PFSK-1 (cell line): ENCODE results near the gene ST6GALNAC1.

Experiments
- FOXP2 ChIP-seq: optimal IDR thresholded peaks from 2 replicates; pipeline ENCODE3; 2011; ENCODE audit warnings: borderline replicate concordance, control low read depth, inconsistent platforms; ENCODE audit not compliant: insufficient read depth; ENCODE audit errors: extremely low read length, extremely low read depth
- POLR2AphosphoS5 ChIP-seq: IDR thresholded peaks from 2 replicates; pipeline ENCODE4 v1.6.1; 2012; ENCODE audit warnings: low read depth, mild to moderate bottlenecking, control low read depth, low read length, moderate library complexity
- SIN3A ChIP-seq: IDR thresholded peaks from 2 replicates; pipeline ENCODE4 v1.6.1; 2012; ENCODE audit warnings: mild to moderate bottlenecking, low read length, moderate library complexity, borderline replicate concordance; ENCODE audit not compliant: insufficient read depth
- TAF1 ChIP-seq: IDR thresholded peaks from 2 replicates; pipeline ENCODE4 v1.6.1; 2012; ENCODE audit warnings: low read length, control low read depth, borderline replicate concordance; ENCODE audit not compliant: insufficient read depth
- TF ChIP-seq, protein P1 (sequence below), 2 experiments: IDR thresholded peaks; 2 replicates each; pipeline versions ENCODE4 v1.6.1 to v1.8.0; 2011 to 2012; ENCODE audit warnings: low read depth in 2 of 2, low read length in 2 of 2, control low read depth in 1 of 2, inconsistent platforms in 1 of 2, mild to moderate bottlenecking in 1 of 2, moderate library complexity in 1 of 2; ENCODE audit not compliant: insufficient read depth in 1 of 2

ST6GALNAC1 gene

DNA sequence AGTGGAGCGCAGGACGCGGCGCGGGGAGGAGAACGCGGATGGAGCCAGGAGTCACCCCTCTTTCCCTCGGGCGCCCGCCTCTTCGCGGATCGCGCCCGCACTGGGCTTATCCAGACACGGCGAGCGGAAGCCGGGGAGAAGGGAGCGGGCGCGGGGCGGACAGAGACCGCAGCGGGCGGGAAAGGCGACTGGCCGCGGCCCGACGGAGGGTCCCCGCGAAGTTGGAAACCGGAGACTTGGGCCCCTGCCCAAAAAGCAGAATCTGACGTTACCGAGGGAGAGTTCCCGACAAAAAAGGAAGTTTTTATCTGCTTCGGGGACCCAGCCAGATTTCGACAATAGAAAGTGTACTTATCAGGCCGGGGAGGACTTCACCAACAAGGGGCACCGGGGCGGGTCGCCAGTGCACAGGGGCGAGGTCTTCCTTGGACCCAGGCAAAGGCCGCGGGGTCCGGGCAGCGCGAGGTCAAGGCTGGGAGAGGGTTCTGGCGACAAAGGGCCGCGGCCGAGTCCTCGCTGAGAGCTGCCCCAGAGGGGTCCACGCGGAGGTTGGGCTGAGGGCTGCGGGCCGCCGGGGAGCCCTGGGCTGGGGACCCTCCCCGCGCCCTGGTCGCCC, 58.4 kb downstream of the ST6GALNAC1 start:
- TF ChIP-seq POLR2AphosphoS5: no peak
- TF ChIP-seq, protein P1, sequence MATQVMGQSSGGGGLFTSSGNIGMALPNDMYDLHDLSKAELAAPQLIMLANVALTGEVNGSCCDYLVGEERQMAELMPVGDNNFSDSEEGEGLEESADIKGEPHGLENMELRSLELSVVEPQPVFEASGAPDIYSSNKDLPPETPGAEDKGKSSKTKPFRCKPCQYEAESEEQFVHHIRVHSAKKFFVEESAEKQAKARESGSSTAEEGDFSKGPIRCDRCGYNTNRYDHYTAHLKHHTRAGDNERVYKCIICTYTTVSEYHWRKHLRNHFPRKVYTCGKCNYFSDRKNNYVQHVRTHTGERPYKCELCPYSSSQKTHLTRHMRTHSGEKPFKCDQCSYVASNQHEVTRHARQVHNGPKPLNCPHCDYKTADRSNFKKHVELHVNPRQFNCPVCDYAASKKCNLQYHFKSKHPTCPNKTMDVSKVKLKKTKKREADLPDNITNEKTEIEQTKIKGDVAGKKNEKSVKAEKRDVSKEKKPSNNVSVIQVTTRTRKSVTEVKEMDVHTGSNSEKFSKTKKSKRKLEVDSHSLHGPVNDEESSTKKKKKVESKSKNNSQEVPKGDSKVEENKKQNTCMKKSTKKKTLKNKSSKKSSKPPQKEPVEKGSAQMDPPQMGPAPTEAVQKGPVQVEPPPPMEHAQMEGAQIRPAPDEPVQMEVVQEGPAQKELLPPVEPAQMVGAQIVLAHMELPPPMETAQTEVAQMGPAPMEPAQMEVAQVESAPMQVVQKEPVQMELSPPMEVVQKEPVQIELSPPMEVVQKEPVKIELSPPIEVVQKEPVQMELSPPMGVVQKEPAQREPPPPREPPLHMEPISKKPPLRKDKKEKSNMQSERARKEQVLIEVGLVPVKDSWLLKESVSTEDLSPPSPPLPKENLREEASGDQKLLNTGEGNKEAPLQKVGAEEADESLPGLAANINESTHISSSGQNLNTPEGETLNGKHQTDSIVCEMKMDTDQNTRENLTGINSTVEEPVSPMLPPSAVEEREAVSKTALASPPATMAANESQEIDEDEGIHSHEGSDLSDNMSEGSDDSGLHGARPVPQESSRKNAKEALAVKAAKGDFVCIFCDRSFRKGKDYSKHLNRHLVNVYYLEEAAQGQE (IDR thresholded peaks at IDR 0.05; ENCODE audit: insufficient read depth in 1 of 2, low read depth in 2 of 2, low read length in 2 of 2): no peak
- TF ChIP-seq FOXP2: no peak
- TF ChIP-seq SIN3A: no peak
- TF ChIP-seq TAF1: no peak

DNA sequence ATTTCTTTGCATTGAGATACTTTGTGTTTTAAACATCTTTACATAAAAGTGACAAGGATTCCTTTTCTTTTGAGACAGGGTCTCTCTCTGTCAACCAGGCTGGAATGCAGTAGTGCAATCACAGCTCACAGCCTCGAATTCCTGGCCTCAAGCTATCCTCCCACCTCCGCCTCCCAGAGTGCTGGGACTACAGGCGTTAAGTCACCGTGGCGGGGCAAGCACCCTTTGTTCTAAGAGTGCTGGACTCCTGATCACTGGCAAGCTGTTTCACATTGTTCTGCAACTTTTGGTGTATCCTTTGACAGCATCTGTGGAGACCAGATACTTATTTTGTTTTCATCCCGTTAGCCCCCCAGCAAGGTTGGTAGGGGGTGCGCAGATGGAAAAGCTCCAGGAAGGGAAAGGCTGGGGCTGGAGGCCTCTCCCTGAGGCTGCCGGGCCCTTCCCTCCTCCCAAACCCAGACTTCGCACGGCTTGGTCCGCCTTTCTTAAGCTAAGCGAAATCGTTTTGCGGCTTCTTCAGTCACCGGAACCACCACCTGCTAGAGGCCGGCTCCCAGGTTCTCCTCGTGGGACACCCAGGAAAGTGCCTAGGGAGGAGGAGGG, 59.0 kb downstream of the ST6GALNAC1 start:
- TF ChIP-seq TAF1 (no peak), SIN3A (no peak), POLR2AphosphoS5 (no peak), FOXP2 (no peak)
- TF ChIP-seq, protein P1 (IDR thresholded peaks at IDR 0.05; ENCODE audit: insufficient read depth in 1 of 2, low read depth in 2 of 2, low read length in 2 of 2): no peak

DNA sequence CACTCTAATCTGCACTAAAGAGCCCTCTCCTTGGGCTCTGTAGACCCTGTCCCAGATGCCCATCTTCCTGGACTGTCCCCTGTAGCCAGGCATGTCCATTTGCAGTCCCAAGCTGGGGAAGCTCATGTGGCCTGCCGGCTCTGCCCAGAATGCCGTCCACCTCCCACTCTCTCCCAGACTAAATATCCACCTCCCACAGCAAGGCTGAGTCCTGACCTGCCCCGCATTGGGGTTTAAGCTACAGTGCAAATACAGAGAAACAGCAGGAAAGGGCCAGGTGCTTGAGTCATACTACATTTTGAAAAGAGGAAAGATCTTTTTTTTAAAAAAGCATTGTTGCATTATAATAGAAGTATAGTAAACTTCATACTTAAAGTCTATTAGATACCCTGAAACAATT, 60.9 kb downstream of the ST6GALNAC1 start:
- TF ChIP-seq POLR2AphosphoS5 (no peak), SIN3A (no peak), FOXP2 (no peak)
- TF ChIP-seq, protein P1 (IDR thresholded peaks at IDR 0.05; ENCODE audit: insufficient read depth in 1 of 2, low read depth in 2 of 2, low read length in 2 of 2): no peak

DNA sequence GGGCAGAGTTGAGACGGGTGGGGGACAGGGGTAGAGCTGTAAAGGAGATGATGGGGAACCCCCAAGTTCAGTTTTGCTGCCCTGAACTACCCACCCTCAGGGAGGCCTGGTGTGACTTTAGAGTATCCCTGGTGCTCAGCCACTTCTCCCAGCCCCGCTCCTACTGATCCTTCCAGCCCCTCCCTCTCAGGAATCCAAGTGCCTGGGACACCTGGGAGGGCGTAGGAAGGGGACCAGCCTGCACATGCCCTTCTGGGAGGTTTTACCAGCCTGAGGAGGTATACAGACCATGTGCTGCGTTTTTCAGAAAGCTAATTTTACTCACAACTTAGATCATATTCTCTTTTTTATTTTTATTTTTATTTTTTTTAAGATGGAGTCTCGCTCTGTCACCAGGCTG, 62.0 kb downstream of the ST6GALNAC1 start:
- no peak for TF ChIP-seq POLR2AphosphoS5
- no peak for TF ChIP-seq FOXP2
- no peak for TF ChIP-seq TAF1
- TF ChIP-seq SIN3A: no peak
- TF ChIP-seq, protein P1 (IDR thresholded peaks at IDR 0.05; ENCODE audit: insufficient read depth in 1 of 2, low read depth in 2 of 2, low read length in 2 of 2): no peak

DNA sequence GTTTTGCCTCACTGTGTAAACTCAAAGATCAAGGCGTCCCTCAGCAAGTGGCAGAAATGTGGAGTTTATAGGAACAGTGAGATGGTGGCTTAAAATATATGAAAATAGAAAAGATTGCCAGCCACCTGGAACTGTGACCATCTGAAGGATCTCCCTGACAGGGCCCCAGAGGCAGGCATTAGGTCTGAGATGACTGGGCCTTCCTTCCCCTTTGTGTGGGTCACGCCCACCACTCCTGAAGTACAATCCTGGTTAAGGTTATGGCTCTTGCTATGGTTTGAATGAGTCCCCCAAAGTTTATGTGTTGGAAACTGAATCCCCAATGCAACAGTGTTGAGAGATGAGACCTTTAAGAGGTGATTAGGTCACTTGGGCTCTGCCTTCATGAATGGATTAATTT, 64.3 kb downstream of the ST6GALNAC1 start:
- TF ChIP-seq FOXP2 (no peak), SIN3A (no peak), TAF1 (no peak), POLR2AphosphoS5 (no peak)
- TF ChIP-seq, protein P1 (IDR thresholded peaks at IDR 0.05; ENCODE audit: insufficient read depth in 1 of 2, low read depth in 2 of 2, low read length in 2 of 2): no peak
